ENCODE measurements around the gene HUS1B. TPM values are rescaled to one million over a fixed set of nuclear protein-coding genes. Genes with fewer than 3 reads are reported as not detected.

HUS1B gene
- total RNA-seq, 1 experiment from 2014 or later: 0.79 TPM

- H3K27ac Mint-ChIP-seq (ENCODE audit: unreplicated experiment): no peak overlapping the region
- no peak overlapping the region for H3K4me3 ChIP-seq (ENCODE audit: low read depth, low read length)
- H3K4me3 Mint-ChIP-seq (ENCODE audit: unreplicated experiment): no peak overlapping the region
- peaks cover 7% of the 10 kb centered on the region for H3K36me3 Mint-ChIP-seq (ENCODE audit: insufficient read depth, unreplicated experiment)
- peaks cover 6% of the 10 kb centered on the region for H3K4me1 Mint-ChIP-seq (ENCODE audit: low read depth, unreplicated experiment)
- no peak for TF ChIP-seq CTCF (IDR thresholded peaks at IDR 0.05; ENCODE audit: insufficient read depth in 1 of 2, low read depth in 1 of 2, low read length in 1 of 2, severe bottlenecking in 1 of 2, unreplicated experiment in 1 of 2)
- no peaks in the 10 kb centered on the region for H3K27me3 Mint-ChIP-seq (ENCODE audit: insufficient read depth, unreplicated experiment)
- H3K36me3 ChIP-seq (ENCODE audit: control insufficient read depth, insufficient read depth, low read length): no peaks in the 10 kb centered on the region
- no TSS peak for BruUV-seq (replicated peaks)
- CTCF ChIA-PET: no interaction called here
- no peaks in the 10 kb centered on the region for H3K27me3 ChIP-seq (replicated peaks; ENCODE audit: control insufficient read depth, insufficient read depth, low read length)
- no peaks in the 10 kb centered on the region for H3K4me1 ChIP-seq
- POLR2A ChIA-PET: no interaction called here
- intact Hi-C loops (cut with micrococcal nuclease; ENCODE audit: unreplicated experiment): no loop called here
- H3K9me3 ChIP-seq: no peaks in the 10 kb centered on the region
- no peaks in the 10 kb centered on the region for H3K9me3 Mint-ChIP-seq (ENCODE audit: unreplicated experiment)
- no peak for DNase-seq
Measured at GRCh38 chr6:620950-621349, 36.0 kb downstream of the HUS1B start.

- no peaks in the 10 kb centered on the region for H3K27me3 Mint-ChIP-seq (ENCODE audit: insufficient read depth, unreplicated experiment)
- no peak for TF ChIP-seq CTCF (IDR thresholded peaks at IDR 0.05; ENCODE audit: insufficient read depth in 1 of 2, low read depth in 1 of 2, low read length in 1 of 2, severe bottlenecking in 1 of 2, unreplicated experiment in 1 of 2)
- H3K4me1 Mint-ChIP-seq (ENCODE audit: low read depth, unreplicated experiment): peaks cover 4% of the 10 kb centered on the region
- no peaks in the 10 kb centered on the region for H3K9me3 Mint-ChIP-seq (ENCODE audit: unreplicated experiment)
- Histone ChIP-seq H3K9me3 (no peaks in the 10 kb centered on the region), H3K36me3 (ENCODE audit: control insufficient read depth, insufficient read depth, low read length) (no peaks in the 10 kb centered on the region), H3K4me3 (ENCODE audit: low read depth, low read length) (no peak overlapping the region), H3K4me1 (no peaks in the 10 kb centered on the region), H3K27me3 (replicated peaks; ENCODE audit: control insufficient read depth, insufficient read depth, low read length) (no peaks in the 10 kb centered on the region)
- H3K4me3 Mint-ChIP-seq (ENCODE audit: unreplicated experiment): no peak overlapping the region
- no peak overlapping the region for H3K27ac Mint-ChIP-seq (ENCODE audit: unreplicated experiment)
- intact Hi-C loops (cut with micrococcal nuclease; ENCODE audit: unreplicated experiment): no loop called here
- POLR2A ChIA-PET: no interaction called here
- H3K36me3 Mint-ChIP-seq (ENCODE audit: insufficient read depth, unreplicated experiment): peaks cover 15% of the 10 kb centered on the region
- DNase-seq: no peak
- BruUV-seq (replicated peaks): no TSS peak
- CTCF ChIA-PET: no interaction called here
Measured at GRCh38 chr6:620166-620565, 36.7 kb downstream of the HUS1B start.

- no peaks in the 10 kb centered on the region for H3K9me3 Mint-ChIP-seq (ENCODE audit: unreplicated experiment)
- ChIA-PET POLR2A (no interaction called here), CTCF (no interaction called here)
- intact Hi-C loops (cut with micrococcal nuclease; ENCODE audit: unreplicated experiment): loop anchor here (5.0 kb wide), 1 partner anchor 70 kb away; no protein-coding TSS in a partner anchor
- Histone ChIP-seq H3K4me3 (ENCODE audit: low read depth, low read length) (no peak overlapping the region), H3K36me3 (ENCODE audit: control insufficient read depth, insufficient read depth, low read length) (no peaks in the 10 kb centered on the region), H3K4me1 (peaks cover 5% of the 10 kb centered on the region; the same call in 1 of the 2 replicates), H3K27me3 (replicated peaks; ENCODE audit: control insufficient read depth, insufficient read depth, low read length) (no peaks in the 10 kb centered on the region), H3K9me3 (no peaks in the 10 kb centered on the region)
- no peak overlapping the region for H3K27ac Mint-ChIP-seq (ENCODE audit: unreplicated experiment)
- peak in 1 of 2 experiments; percentile 34 for DNase-seq
- H3K4me1 Mint-ChIP-seq (ENCODE audit: low read depth, unreplicated experiment): peaks cover 7% of the 10 kb centered on the region
- TF ChIP-seq CTCF (IDR thresholded peaks at IDR 0.05; ENCODE audit: insufficient read depth in 1 of 2, low read depth in 1 of 2, low read length in 1 of 2, severe bottlenecking in 1 of 2, unreplicated experiment in 1 of 2): peak in 1 of 2 experiments; percentile 24
- no peak overlapping the region for H3K4me3 Mint-ChIP-seq (ENCODE audit: unreplicated experiment)
- no peaks in the 10 kb centered on the region for H3K27me3 Mint-ChIP-seq (ENCODE audit: insufficient read depth, unreplicated experiment)
- BruUV-seq (replicated peaks): no TSS peak
- H3K36me3 Mint-ChIP-seq (ENCODE audit: insufficient read depth, unreplicated experiment): peaks cover 11% of the 10 kb centered on the region
Measured at GRCh38 chr6:617456-618100, 39.3 kb downstream of the HUS1B start.

Data from Caco-2 (cell line).